ENCODE measurements around the gene ZNF880. TPM values are rescaled to one million over a fixed set of nuclear protein-coding genes. Genes with fewer than 3 reads are reported as not detected.
"Not testable (repeated sequence)": the region's sequence is repeated elsewhere in the genome, so short reads cannot be mapped to it uniquely, and the experiment has no call there.

Gene ZNF880
- polyA plus RNA-seq (2013, experiment 1 of 2; ENCODE audit: insufficient read length): 11.0 TPM
- 12.3 TPM for polyA plus RNA-seq (2013, experiment 2 of 2; ENCODE audit: insufficient read length)

DNA sequence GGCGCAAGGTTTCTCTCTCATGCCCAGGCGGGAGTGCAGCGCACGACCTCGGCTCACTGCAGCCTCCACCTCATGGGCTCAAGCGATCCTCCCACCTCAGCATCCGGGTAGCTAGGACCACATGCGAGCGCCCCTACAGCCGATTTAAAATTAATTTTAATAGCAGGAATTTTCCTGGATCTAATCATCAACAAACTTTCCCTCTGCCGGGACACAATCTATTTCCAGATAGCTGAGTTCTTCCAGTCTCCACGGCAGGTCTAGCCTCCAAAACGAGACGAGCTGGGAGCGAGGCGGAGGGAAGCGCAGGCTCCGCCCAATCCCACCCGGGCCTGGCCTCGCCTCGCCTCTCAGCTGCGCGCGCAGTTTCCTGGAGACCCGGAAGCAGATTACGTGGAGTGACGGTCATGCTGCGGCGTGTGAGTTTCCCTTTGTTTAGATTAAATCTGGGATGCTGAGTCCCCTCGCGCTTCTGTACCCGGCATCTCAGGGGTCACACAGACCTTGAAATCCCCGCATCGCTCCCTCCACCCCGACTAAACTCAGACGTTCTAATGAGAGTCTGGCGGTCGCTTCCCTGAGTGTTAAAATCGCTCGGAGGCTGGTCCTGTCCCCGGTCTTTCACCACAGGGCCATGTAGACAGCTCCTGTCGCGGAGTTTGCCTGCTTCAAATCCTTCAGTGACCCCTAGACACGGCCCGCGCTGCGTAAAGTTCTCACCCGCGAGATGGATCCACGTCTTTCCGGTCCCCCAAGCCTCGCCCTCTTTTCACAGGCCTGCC, at the start of gene ZNF880:
ZNF880 (plus strand) TSS at position 365 of the 782 bp plus-strand sequence; CDS start at position 408, 43 bp downstream.
- DNase-seq: peak; percentile 95

DNA sequence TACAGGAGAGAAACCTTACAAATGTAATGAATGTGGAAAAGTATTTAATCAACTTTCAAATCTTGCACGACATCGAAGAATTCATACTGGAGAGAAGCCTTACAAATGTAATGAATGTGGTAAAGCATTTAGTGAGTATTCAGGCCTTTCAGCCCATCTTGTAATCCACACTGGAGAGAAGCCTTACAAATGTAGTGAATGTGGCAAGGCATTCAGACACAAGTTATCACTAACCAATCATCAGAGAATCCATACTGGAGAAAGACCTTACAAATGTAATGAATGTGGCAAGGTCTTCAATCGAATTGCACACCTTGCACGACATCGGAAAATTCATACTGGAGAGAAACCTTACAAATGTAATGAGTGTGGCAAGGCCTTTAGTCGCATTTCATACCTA, 47.3 kb upstream of the ZNF880 start:
- no peak for DNase-seq

DNA sequence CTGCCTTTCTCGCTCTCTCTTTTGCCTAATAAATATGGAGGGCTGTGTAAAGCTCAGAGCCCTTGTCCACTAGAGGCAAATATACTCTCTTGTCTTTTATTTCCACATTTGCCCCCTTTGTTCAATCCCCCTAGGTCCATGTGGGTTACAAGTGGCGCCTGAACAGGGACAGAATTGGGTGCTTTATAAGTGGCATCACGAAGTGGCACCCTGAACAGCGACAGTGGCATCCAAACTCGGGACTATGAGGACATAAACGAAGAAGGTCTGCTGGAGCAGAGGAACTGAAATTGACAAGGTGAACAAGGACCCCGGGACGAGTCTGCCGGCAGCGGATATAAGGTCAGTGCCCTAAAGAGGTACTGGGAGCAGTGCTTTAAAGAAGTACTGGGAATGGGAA, 38.0 kb upstream of the ZNF880 start:
- DNase-seq: peak; percentile 3

DNA sequence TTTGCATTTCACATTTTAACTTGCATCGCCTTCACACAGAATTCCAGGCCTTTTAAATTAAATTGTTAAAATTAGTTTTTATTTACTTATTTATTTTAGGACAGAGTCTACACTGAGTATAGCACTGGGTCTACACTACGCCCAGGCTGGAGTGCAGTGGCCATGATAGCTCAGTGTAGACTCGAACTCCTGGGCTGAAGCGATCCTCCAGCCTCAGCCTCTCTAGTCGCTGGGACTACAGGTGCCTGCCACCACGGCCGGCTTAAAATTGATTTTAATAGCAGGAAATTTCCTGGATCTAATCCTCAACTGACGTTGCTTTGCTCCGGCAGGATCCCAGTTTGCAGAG, 34.0 kb upstream of the ZNF880 start:
- DNase-seq: no peak

DNA sequence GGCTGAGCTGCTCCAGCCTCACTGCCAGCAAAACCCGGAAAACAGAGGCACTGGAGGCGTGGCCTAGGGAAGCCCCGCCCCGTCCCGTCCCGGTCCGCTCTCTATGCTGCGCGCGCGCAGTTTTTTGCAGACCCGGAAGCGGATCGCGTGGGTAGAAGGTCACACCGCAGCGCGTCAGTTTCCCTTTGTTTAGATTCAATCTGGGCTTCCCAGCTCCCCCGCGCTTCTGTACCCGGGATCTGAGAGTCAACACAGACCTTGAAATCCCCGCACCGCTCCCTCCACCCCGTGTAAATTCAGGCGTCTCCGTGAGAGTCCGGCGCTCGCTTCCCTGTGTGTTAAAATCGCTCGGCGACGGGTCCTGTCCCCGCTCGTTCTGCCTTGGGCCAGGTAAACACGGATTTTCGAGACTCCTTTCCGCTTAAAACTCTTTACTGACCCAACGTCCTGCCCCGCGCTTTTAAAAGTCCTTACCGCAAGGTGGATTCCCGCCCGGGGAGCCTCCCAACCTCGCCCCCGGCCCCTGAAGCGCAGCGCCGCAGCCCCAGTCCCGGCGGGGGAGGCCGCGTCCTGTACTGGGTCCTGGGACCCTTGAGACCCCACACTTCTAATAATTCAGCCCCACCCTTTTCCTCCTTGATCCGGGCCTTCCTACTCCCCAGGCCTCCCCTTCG, 33.5 kb upstream of the ZNF880 start, which contains the start of gene ZNF610:
ZNF610 (plus strand) TSS at position 127 of the 674 bp plus-strand sequence. CDS start 12,930 bp downstream, outside the sequence.
- DNase-seq: peak; percentile 87

DNA sequence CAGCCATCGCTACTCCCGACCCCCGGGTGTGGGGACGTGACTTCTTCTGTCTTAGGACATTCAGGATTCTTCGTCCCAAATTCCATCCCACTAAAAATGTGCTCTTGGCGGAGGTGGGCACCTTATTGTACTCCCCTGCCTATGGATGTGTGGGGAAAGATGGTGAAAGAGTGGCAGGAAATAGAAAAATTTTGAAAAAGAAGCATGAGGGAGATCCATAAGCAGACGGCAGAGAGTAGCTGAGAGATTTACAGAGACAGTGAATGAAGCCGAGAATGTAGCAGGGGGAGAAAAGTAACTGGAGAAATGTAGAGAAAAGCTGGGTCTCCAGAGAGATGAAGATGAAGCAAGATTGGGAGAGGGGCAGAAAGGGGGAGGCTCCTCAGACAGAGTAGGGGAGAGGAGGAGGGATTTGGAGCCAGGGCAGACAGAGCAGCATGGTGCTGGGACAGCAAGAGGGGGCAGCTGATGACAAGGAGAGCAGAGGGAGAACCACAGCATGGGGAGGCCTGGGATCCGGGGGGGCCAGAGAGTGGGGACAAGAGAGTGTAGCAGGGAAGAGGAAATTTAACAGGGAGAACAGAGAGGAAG, 32.8 kb upstream of the ZNF880 start:
- DNase-seq: peak; percentile 11

DNA sequence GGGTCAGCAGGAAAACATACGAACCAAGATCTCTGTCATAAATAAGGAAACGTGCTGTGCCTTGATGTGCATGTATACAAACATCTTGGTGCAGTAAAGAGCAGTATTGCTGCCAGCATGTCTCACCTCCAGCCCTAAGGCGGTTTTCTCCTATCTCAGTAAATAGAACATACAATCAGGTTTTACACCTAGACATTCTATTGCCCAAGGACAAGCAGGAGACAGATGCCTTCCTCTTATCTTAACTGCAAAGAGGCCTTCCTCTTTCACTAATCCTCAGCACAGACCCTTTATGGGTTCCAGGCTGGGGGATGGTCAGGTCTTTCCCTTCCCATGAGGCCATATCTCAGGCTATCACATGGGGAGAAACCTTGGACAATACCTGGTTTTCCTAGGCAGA, 30.7 kb upstream of the ZNF880 start:
- DNase-seq: not testable (repeated sequence)

DNA sequence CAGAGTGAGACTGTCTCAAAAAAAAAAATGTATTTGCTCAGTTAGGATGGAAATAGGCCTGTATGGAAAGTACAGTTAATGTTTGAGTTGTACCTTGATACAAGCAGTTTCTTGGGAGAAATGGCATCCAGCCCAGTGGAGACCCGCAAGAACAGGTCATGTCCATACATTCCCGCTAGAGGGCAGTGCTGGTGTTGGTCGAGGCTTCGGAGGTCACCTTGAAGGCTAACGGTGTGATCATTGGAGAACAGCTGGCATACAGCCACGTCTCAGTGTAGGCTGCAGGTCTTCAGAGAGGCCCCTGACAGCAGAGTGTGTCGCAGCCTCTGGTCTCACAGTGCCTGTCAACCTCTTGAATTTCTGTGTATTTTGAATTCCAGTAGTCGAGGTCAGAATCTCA, 26.2 kb upstream of the ZNF880 start:
- DNase-seq: peak; percentile 6

DNA sequence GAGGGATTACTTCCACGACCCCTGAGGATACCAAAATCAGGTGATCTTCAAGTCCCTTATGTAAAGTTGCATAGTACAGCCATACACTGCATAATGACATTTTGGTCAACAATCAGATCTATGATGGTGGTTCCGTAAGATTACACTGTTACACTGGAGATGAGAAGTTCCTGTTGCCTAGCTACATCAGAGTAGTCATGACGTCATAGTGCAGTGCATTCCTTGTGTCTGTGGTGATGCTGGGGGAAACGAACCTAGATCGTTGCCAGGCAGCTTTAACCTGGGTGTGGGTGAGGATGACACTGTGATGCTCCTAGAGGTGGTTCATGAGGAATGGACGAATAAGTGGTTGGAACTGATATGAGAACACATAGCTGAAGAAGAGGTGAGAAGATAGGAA, 24.6 kb upstream of the ZNF880 start:
- no peak for DNase-seq

DNA sequence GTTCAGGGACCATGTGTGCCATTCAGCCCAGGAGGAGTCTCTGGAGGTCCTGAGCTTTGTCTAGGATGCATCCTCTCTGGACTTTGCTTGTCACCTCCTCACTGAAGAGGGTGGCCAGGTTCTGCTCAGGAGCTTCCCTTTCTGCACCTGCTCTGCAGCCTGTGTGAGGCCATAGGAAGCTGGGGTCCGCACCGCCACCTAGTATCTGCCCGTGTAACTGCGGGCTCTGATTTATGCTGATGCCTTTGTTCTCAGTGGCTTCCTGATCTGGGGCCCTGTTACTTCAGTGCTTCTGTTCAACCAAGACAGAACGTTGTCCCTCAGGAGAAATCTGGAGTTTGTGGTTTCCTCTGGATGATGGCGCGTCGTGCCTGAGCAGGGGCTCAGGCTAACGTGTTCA, 18.2 kb upstream of the ZNF880 start:
- DNase-seq: no peak

DNA sequence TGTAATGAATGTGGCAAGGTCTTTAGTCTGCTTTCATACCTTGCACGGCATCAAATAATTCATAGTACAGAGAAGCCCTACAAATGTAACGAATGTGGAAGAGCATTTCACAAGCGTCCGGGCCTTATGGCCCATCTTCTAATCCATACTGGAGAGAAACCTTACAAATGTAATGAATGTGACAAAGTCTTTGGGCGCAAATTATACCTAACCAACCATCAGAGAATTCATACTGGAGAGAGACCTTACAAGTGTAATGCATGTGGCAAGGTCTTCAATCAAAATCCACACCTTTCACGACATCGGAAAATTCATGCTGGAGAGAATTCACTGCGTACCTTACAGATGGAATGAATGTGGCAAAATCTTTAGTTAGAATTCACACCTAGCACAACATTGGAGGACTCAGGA, 3.3 kb upstream of the ZNF880 start:
- no peak for DNase-seq

DNA sequence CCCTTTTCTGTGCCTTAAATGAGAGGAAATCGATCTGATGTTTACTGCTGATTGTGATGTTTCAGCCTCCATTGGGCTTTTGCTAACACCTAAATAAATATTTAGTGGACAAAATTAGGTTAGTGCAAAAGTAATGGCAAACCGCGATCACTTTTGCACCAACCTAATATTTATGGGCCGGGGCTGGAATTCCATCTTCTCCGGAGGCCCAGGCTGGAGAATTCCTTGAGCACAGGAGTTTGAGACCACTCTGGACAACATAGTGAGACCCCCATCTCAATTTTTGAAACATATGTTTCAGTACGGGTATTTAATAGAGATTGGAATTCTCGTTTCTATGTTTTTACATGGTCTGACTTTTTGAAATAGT, 603 bp downstream of the ZNF880 start:
- DNase-seq: no peak

DNA sequence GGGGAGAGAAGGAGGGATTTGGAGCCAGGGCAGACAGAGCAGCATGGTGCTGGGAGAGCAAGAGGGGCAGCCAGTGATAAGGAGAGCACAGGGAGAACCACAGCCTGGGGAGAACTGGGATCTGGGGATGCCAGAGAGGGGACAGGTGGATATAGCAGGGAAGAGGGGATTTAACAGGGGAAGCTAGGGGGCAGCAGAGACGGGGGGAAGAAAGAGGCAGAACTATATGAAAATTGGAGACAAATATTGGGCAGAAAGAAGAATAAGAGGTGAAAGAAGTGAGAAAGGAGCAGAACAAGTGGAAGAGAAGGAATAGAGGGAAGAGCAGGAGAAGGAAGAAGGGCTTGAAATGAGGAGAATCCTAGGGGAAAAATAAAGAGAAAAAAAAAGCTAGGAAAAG, 21.4 kb downstream of the ZNF880 start:
- DNase-seq: no peak

DNA sequence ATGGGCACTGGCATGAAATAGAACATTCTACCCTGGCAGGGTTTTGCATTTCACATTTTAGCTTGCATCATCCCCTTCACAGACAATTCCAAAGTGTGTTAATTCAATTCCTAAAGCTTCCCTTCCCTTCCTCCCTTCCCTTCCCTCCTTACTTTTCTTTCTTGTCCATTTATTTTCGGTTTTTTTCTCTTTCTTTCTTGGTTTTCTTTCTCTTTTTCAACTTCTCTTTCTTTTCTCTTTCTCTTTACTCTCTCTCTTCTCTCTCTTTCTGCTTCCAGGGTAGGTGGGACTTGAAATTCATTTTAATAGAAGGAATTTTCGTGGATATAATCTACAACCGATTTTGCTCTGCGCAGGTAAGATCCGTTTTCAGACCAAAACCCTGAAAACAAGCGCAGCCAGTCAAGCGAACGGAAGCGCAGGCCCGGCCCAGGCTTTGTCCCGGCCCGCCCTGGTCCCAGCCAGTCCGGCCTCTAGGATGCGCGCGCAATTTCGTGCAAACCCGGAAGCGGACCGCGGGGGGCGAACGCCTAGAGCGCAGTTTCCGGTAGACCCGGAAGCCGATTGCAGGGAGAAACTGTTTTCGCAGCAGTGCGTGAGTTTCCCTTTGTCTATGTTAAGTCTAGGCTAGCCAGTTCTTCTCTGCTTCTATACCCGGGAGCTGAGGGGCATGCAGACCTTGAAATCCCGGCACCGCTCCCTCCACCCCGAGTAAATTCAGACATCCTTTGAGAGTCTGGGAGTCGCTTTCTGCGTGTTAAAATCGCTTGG, 27.8 kb downstream of the ZNF880 start, which contains the start of gene ZNF528:
ZNF528 (plus strand) TSS at position 540 of the 771 bp plus-strand sequence. CDS start 4,165 bp downstream, outside the sequence.
- DNase-seq: peak; percentile 96

DNA sequence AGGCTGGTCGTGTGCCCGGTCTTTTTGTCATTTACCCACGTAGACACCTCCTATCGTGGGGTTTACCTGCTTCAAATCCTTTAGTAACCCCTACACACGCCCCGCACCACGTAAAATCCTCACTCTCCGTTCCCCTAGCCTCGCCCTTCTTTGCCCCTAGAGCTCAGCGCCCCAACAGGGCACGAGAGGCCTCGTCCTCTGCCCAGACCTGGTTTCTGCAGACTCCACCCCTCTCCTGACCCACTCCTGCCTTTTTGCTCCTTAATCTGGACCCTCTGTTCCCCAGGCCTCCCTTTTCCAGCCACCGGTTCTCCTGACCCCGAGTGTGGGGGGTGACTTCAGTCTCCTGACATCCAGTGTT, 28.3 kb downstream of the ZNF880 start:
- DNase-seq: peak; percentile 11

DNA sequence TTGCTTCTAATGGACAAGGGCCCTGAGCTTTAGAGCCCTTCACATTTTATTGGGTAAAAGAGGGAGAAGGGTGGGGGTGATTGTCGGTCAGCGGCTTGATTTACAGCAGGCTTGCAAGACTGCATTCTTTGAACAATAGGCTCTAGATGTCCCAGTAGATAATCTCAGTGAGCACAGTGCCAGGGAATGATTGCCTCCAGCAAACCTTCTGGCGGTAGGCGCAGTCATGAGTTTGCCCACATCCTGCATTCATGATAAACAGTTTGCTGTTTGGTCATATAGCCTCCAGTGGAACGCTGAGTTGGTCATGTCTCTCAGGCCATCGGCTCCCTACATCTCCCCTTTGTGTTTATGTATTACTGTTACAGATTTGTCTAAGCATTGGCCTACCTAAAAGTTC, 40.6 kb downstream of the ZNF880 start:
- DNase-seq: no peak

DNA sequence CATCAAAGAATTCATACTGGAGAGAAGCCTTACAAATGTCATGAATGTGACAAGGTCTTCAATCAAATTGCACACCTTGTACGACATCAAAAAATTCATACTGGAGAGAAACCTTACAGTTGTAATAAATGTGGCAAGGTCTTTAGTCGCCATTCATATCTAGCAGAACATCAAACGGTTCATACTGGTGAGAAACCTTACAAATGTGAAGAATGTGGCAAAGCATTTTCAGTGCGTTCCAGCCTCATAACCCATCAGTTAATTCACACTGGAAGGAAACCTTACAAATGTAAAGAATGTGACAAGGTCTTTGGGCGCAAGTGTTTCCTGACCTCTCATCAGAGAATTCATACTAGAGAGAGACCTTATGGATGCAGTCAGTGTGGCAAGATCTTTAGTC, 46.0 kb downstream of the ZNF880 start:
- no peak for DNase-seq

DNA sequence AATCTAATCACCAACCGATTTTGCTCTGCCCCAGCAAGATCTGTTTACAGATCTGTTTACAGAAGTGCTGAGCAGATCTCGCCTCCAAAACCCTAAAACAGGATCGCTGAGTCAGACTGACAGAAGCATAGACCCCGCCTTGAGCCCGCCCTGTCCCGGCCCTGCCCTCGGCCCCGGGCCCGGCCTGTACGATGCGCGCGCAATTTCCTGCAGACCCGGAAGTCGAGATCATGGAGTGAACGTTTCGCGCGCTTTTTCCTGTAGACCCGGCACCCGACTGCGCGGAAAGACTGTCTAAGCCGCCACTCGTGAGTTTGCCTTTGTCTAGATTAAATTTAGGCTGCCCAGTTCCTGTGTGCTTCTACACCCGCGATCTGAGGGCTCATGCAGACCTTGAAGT, 59.2 kb downstream of the ZNF880 start, which contains the start of gene ZNF534:
ZNF534 (plus strand) TSS at position 212 of the 400 bp plus-strand sequence. CDS start 2,327 bp downstream, outside the sequence.
- no peak for DNase-seq
